GM21515 (cell line): ENCODE results near the gene SH3GL2.

Experiments used
- ATAC-seq: cut with Tn5 transposase; IDR thresholded peaks from one replicate; pipeline ENCODE4 v1.9.1; 2021; ENCODE audit not compliant: unreplicated experiment

SH3GL2 gene

GRCh38 chr9:17653947-17654465, 75.1 kb downstream of the SH3GL2 start:
- no peak for ATAC-seq

- ATAC-seq: no peak
Observed at GRCh38 chr9:17656889-17657288, 78.0 kb downstream of the SH3GL2 start.

GRCh38 chr9:17658237-17658636, 79.4 kb downstream of the SH3GL2 start:
- ATAC-seq: no peak

GRCh38 chr9:17660158-17660557, 81.3 kb downstream of the SH3GL2 start:
- ATAC-seq: no peak

DNA sequence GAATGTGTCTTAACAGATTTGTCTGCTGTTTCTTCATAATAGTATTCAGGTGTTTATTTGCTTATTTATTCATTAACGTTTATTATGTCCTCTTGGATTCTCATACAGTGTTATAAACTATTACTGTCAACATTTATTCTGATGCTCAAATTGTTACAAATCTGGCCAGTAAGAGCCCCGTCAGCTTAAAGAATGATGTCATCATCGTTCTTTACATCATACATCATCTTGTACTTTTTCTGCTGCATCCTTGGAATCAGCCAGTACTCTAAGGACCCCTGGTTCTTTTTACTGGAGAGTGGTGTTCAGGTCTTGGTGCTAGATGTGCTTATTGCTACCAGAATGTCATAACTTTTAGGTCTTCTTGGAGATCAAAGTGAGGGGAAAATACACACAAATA, 86.6 kb downstream of the SH3GL2 start:
- ATAC-seq: no peak

DNA sequence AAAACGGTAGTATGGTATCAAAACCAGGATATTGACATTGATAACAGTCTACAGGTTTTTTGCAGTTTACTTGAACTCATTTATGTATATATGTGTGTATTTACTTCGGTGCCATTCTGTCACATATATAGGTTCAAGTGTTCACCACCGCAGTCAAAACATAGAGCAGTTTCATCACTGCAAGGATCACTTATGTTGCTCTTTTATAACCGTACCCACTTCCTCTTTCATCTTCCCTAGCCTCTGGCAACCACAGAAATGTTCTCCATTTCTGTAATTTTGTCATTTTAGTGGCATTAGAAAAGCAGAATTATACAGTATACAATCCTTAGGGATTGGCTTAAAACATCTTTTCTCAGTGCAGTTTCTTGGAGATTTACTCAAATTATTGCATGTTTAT, 90.3 kb downstream of the SH3GL2 start:
- no peak for ATAC-seq

GRCh38 chr9:17682684-17683083, 103.8 kb downstream of the SH3GL2 start:
- ATAC-seq: no peak

DNA sequence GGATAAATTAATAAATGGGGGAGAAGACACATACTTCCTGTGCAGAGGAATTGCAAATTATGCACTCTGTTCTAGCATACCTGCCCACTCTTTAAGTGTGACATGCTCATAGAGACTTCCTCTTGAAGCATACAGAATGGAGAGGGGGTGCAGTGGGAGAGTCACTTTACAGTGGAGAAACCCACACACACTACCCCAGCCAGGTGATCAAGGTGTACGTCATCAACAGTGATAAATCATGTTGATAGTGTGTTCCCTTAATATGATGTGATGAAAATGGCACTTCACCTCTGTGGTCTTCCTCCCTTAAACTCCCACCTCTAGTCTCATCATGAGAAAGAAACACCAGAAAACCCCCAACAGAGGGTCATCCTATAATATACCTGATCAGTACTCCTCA, 110.0 kb downstream of the SH3GL2 start:
- no peak for ATAC-seq

DNA sequence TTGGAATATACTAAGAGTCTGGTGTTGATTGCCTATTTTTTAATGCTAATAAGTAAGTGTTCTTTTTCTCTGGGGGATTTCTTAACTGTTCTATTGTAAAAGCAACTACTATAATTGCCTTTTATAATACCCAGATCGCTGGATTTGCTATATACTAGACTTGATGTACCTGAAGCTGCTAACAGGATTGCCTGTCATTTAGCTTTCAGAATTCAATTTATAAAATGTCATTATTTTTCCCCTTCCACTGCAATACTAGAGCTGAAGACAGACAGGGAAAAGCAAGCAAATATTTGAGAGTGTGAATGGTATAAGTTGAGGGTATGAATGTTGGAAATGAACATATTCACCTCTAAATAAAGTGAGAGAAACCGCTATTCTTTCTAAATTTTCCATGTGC, 115.5 kb downstream of the SH3GL2 start:
- ATAC-seq: no peak

DNA sequence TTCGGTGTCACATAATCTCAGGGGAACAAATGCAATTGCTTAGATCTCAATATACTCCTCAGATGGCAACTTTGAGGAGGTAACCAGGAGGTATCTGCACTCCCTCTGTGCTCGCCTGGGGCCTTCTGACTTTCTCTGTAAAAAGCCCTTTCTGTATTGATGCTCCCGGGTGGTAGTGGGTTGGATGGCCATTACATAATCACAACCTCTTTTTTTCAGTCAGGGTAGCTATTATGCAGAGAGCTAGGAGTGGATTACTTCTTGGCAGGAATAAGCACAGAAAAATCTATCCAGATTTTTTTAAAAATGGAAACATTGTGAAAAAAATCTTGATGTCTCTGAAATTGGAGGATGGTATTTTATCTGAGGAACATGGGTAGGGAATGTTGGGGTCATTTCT, 116.6 kb downstream of the SH3GL2 start:
- no peak for ATAC-seq

- no peak for ATAC-seq
Observed at GRCh38 chr9:17699615-17700330, 120.9 kb downstream of the SH3GL2 start.

DNA sequence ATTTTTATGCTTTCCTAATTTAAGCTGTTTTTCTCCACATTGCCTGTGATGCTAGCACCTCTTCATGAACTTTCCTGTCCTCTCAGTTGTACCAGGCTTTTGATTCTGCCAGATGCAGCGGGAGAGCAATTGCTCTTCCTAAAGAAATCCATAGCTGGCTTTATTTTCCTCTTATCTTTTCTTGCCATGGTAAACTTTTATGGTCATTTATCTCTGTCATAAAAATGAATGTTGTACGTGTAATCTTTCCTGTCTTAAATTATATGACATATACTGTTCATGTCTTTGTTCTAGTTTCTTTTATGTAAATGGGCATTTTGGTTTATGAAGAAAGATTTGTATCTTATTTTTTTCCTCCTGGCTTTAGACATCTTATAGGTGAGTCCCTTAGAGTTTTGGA, 127.5 kb downstream of the SH3GL2 start:
- no peak for ATAC-seq

DNA sequence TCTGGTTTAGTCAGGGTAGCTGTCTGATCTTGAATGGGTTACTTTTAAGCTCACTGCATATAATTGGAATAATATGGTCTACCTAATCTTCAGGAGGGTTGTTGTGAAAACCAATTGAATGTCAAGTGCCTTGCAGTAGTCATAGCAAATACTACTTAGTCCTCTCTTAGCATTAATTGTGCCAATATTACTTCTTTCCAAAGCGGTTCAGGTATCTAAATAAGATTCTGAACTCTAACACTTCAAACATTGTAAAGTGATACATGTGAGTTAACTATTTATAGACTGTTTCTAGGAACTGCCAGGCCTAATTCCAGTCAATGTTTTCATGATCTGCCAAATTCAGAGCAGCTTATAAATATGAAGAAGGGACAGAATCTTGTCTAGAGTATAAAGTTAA, 140.2 kb downstream of the SH3GL2 start:
- ATAC-seq: no peak

DNA sequence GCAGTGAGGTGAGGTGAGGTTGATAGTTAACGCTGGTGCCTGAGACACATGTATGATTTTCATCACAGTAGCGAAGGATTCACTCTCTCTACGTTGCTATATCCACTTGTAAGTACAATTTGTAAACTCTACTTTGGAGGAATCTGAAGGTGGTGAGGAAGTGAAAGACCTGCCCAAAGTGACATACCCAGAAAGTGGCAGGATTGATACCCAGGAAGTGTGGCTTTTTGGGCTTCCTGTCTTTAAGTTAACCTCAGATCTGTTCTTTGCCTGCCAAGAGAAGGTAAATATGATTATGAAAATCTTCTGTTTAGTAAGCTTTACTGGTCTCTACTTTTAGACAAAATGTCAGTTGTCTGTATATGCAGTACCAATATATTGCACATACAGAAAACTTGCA, 143.1 kb downstream of the SH3GL2 start:
- ATAC-seq: no peak

- ATAC-seq: no peak
Observed at GRCh38 chr9:17723656-17724055, 144.8 kb downstream of the SH3GL2 start.

DNA sequence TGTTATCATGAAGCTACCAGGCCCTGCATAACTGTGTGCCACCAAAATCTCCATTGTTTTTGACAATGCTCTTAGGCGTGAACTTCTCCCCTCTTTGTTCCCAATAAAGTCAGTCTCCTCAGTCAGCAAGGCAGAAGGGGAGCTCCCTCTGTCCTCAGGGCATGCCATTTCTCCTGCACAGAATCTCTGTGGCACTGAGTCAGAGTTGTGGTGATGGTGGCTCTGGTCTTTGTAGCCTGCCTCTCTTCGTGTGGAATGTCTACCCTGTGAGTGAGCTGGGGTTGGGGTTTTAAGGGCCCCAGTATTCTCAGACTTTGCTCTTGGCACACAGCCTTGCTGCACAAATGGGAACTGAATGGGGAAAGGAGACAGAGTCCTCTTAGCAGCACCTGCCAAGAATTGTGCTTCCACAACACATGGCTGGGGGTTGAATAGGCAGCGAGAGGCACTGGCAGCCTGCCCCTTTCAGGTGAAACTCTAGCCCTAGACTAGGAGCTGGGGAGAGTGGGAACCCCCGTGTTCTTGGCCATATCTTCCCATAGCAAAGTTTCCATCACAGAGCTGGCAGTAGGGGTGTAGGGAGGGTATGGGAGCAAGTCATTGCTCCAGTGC, 146.6 kb downstream of the SH3GL2 start:
- ATAC-seq: no peak

DNA sequence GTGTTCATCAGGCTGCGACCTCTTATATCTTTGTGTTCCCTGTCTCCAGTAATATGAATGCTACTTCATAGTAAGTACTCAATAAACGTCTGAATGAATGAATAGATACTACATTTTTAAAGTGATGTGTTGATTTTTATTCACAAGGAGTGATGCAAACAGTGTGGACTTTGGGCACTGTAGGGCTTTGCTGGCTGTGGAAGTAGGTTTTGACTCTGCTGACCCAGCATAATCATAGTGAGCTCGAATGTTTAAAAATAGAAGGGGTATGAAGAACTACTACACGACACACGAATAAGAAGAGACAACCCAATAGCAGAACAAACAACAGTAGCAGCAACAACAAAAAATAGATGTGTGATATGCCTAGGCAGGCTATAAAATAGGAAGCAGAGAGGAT, 147.4 kb downstream of the SH3GL2 start:
- ATAC-seq: no peak

DNA sequence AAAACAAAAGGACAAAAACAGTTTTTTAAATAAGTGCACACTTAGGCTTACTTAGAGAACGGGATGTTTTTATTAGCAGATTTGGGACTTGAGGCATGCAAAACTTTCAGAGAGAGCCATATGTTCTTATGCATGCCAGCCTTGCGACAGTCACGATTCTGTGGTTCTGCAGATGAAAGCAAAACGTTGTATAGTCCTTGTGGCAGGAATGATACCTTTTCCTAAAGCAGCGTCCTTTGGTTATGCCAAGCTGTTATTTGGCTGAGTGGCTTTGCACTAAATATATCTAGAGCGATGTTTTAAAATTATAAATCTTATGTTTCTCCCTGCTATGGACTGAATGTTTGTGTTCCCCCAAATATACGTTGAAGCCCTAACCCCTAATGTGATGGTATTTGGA, 152.0 kb downstream of the SH3GL2 start:
- ATAC-seq: no peak

- no peak for ATAC-seq
Observed at GRCh38 chr9:17731308-17731707, 152.4 kb downstream of the SH3GL2 start.

DNA sequence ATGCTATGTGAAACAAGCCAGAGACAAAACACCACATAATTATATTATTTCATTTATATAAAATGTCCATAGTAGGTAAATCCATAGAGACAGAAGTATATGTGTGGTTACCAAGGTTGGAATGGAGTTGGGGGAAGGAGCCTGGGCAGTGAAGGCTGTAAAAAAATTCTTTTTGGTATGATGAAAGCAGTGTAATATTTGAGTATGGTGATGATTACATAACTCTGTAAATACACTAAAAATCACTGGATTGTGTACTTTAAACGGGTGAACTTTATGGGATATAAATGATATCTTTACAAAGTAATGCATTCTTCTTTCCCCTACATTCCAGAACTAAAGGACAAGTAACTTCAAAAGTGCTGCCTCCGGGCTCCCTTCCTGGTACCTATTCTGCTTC, 155.8 kb downstream of the SH3GL2 start:
- ATAC-seq: no peak

GRCh38 chr9:17735859-17736258, 157.0 kb downstream of the SH3GL2 start:
- no peak for ATAC-seq

GRCh38 chr9:17739022-17739421, 160.2 kb downstream of the SH3GL2 start:
- no peak for ATAC-seq

DNA sequence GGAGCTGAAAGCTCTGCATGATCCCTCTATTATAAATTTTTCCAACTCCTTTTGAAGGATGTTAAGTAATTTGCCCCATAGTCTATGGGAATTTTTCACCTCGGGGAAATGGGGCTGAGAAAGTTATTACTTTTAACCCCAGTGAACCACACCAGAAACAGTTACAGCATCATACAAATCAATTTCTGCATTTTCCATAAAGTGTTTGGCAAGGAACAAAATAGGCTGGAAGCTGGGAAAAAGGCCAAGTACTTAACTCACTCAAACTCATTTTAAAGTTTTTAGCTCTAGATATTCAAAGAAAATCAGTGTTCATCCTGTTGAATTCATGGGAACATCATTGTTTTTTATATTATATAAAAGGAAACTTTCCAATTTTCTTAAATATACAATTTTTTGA, 160.9 kb downstream of the SH3GL2 start:
- ATAC-seq: no peak
